GM12865 (cell line): ENCODE results near the gene IL18BP.

ENCODE experiments used
- DNase-seq: peaks from one replicate; pipeline ENCODE4 v3.0.0; 2010; ENCODE audit warnings: low read depth
- H3K4me3 ChIP-seq: 2 replicates; pipeline ENCODE4 v1.5.1; 2011; ENCODE audit warnings: mild to moderate bottlenecking, low read depth, low read length, control low read depth
- TF ChIP-seq, protein P1 (sequence below): IDR thresholded peaks from 2 replicates; pipeline ENCODE4 v1.5.1; 2011; ENCODE audit warnings: low read length, control low read depth, low read depth, inconsistent platforms; ENCODE audit not compliant: insufficient read depth; ENCODE audit errors: missing control alignments

Gene IL18BP

DNA sequence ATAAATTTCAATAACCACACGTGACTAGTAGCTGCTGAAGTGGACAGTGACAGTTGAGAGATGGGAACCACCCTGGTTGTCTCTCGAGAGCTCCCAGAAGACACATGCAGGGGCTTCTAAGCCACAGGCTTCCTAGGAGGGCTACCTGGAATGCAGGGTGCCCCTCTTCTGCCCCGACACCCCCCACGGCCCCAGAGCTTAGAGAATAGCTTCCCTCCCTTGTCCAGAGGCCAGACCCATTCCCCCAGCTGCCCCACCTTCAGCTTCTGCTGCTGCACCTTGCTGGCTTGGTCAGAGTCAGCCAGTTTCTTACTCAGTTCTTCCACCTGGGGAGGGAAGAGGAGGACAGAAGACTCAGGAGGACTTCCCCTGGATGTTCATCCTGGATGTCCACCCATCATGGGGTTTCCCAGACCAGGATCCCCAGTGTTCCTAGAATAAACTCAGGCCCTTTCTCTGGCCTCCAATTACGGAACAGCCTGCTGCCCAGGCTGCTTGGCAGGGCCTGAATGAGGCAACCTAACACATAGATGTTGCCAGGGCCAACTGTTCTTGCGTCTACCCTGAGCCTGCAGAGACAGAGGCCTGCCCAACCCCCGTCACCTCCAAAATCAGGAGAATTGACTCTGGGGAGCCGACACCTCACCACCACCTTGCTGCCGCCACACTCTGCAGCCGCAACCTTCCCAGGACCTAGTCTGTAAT, 12.0 kb downstream of the IL18BP start:
- TF ChIP-seq, protein P1, sequence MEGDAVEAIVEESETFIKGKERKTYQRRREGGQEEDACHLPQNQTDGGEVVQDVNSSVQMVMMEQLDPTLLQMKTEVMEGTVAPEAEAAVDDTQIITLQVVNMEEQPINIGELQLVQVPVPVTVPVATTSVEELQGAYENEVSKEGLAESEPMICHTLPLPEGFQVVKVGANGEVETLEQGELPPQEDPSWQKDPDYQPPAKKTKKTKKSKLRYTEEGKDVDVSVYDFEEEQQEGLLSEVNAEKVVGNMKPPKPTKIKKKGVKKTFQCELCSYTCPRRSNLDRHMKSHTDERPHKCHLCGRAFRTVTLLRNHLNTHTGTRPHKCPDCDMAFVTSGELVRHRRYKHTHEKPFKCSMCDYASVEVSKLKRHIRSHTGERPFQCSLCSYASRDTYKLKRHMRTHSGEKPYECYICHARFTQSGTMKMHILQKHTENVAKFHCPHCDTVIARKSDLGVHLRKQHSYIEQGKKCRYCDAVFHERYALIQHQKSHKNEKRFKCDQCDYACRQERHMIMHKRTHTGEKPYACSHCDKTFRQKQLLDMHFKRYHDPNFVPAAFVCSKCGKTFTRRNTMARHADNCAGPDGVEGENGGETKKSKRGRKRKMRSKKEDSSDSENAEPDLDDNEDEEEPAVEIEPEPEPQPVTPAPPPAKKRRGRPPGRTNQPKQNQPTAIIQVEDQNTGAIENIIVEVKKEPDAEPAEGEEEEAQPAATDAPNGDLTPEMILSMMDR, result no peak
- H3K4me3 ChIP-seq, result no peak overlapping the region
- DNase-seq, result no peak

DNA sequence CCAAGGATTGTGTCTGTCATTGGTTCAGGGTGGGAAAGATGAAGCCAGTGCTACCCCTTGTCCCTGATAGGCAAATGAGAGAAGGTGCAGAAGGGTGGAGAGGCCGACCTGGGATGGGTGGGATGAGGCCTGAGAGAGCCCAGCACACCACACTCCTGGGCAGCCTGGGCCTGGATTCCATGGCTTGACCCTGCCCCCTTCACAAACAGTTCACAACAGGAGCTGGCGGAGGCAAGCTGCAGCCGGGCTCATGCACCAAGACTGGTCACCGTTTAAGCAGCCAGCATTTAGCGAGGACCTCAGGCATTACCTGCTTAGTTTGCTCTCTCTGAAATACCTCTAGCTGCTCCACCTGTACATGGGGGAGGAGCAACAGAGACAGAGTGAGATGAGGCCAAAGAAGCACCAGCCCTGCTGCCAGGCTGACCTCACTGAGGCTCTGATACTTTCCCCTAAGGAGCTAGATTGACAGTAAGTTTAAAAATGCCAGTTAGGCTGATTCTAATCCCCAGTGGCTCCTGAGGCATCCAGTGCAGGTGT, 13.5 kb downstream of the IL18BP start:
- TF ChIP-seq, protein P1, result no peak
- DNase-seq, result no peak
- H3K4me3 ChIP-seq, result no peak overlapping the region

DNA sequence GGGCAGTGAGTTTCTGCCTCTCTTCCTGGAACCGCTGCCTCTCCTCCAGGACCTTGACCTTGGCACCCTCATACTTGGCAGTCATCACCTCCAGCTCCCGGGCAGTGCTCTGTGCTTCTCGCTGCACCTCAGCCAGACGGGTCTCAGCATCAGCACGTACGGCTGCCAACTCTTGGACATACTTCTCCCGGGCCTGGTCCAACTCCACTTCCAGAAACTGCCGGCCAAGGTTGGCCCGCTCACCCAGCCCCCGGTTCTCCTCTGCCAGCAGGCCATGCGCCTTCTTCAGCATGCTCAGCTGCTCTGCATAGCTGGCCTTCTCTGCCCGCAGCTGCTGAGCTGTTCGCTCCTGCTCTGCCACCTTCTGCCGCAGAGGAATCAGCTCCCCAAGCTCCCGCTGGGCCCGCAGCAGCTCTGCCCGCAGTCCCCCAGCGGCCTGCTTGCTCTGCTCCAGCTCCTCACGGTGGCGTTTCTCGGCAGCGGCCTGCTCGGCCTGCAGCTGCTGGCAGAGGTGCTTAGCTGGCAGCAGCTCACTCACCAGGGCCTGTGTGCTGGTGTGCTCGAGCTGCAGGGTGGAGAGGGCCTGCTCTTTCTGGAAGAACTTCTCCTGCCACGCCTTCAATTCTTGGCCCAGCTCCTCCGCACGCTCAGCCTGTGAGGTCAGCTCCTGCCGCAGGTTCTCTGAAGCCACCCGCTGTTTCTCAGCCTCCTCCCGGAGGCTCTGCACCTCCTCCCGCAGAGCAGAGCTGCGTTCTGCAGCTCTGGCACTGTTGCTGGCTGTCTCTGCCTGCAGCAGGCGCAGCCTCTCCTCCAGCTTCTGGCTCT, 14.4 kb downstream of the IL18BP start:
- TF ChIP-seq, protein P1, result no peak
- H3K4me3 ChIP-seq, result no peak overlapping the region
- DNase-seq, result no peak

DNA sequence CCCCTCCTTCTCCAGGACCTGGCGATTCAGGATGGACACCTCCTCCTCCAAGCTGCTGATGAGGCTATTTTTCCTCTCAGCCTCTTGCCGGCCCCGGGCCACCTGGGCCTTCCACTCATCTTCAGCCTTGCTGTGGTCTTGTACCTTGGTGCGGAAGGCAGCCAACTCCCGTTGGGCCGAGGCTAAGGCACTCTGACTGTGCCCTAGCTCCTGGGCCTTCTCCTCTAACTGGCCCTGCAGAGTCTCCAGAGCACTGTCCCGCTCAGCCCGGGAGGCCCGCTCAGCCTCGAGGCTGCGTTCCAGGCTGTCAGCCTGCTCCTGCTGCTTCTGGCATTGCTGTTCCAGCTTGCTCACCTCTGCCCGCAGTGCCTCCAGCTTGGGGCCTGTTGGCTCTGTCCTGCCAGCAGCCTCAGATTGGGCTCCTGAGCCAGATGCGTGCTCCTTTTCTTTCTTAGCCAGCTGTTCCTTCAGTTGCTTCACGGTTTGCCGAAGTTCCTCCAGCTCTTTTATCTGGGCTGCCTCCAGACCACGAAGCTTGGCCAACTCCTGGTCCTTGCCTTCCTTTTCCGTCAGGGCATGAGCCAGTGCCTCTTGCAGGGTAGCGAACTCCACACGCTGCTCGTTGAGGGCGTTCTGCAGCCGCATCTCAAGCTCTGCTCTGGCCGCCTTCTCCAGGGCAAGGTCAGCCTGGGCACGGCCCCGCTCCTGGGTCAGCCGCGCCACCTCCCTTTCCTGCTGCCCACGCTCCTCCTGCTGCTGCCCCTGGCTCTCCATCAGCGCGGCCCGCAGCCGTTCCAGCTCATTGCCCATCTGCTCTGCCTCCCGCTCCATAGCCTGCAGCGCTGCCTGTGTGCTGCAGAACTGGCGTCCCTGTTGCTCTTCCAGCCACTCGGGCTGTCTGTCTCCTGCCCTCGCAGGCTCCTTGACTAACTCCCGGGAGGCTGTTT, 15.3 kb downstream of the IL18BP start:
- no peak for DNase-seq
- TF ChIP-seq, protein P1, result no peak
- no peak overlapping the region for H3K4me3 ChIP-seq

DNA sequence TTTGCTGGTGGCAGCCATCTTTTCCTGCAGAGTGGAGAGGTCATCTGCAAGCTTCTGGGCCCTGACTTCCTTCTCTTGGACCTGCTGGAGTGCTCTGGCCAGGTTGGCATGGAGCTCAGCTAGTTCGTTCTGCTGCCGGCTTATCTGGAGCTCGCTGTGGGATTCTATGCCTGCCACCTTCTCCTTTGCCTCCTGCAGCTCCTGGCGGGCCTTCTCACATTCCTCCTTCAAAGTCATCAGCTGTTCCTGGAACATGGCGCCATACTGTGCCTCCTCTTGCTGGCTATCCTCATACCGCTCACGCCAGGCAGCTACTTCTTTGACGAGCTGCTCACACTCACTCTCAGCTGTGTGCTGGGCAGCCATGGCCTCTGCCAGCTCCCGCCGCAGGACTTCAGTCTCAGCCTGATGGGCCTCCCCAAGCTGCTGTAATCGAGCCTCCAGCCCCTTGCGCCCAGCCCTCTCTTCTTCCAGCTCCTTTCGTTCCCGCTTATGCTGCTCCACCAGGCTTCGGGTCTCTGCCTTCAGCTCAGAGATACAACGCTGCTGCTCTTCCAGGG, 16.1 kb downstream of the IL18BP start:
- H3K4me3 ChIP-seq, result no peak overlapping the region
- TF ChIP-seq, protein P1, result no peak
- no peak for DNase-seq

DNA sequence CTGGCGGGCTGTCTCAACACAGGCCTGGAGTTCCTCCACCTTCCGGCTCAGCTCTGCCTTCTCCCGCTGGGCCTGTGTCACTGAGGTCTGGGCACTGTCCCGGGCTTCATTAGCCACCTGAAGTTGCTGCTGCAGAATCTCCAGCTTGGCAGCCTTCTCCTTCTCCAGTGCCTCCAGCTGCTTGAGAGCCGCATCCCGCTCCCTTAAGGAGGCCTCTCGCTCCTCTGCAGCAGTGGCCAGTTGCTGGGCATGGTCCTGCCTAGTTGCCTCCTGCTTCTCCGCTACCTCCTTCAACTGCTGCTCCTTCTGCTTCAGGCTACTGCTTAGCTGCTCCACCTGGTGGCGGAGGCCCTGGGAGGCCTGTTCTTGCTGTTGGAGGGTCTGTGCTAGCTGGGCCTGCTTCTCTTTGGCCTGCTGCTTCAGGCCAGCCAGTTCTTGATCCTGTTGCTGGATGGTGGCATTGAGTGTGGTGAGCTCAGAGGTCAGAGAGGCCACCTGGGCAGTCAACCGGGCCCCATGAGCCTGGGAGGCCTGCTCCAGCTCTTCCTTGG, 16.9 kb downstream of the IL18BP start:
- DNase-seq, result no peak
- TF ChIP-seq, protein P1, result peak; percentile 33
- no peak overlapping the region for H3K4me3 ChIP-seq
